GM10248 (cell line): Measurements from ENCODE around the gene LDLRAD4.

Source experiments
- CTCF ChIA-PET: fragments of 300-600 bp; sonication (Branson Sonifier 250); formaldehyde crosslinking; extraction: SDS; loops from one replicate; lab custom pipeline; 2021; ENCODE audit warnings: antibody characterized with exemption; lab: Yijun Ruan, JAX
- POLR2A ChIA-PET: fragments of 350-650 bp; sonication (Branson Sonifier 250); formaldehyde crosslinking; extraction: SDS; loops from one replicate; lab custom pipeline; 2020; ENCODE audit warnings: antibody characterized with exemption; lab: Yijun Ruan, JAX
- DNase-seq: peaks from one replicate; pipeline ENCODE4 v3.0.0; 2012; ENCODE audit errors: extremely low spot score
- TF ChIP-seq, protein P1 (sequence below): IDR thresholded peaks from 2 replicates; pipeline ENCODE4 v1.5.1; 2012; ENCODE audit warnings: mild to moderate bottlenecking, low read depth; ENCODE audit errors: extremely low read depth, missing control alignments, control extremely low read depth

The LDLRAD4 gene

DNA sequence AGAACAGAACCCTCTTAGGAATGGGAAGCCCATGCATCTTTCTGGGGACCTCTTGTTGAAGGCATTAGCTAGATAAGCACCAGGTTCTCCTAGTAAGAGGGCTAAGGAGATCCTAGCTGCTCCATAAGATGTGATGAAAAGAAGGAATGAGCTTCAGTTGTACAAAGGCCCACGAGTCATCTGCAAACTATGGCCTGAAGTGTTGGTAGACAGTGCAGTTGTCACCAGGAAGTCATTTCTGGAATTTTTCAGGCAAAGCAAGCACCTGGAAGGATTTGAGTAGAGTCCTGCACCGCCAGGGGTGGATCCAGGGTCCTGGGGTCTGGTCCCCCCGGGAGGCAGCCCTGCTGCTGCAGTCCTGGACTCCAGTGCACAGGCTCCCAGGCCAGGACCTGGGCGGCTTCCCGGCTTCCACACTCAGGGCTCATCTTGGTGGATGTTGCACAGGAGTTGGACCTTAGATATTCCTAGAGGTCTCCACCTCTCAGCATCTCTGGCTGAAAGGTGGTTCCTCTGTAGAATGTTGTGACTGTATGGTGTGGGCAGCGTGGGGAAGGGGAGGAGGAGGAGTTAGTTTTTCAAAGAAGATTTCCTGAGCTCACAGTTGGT is 85.3 kb downstream of the LDLRAD4 start:
- CTCF ChIA-PET = interaction anchor here (0.6 to 1.2 kb wide), 2 partner anchors 15 to 56 kb away, joined by 3 read pairs; no protein-coding TSS in a partner anchor
- POLR2A ChIA-PET = no interaction called here
- TF ChIP-seq, protein P1, sequence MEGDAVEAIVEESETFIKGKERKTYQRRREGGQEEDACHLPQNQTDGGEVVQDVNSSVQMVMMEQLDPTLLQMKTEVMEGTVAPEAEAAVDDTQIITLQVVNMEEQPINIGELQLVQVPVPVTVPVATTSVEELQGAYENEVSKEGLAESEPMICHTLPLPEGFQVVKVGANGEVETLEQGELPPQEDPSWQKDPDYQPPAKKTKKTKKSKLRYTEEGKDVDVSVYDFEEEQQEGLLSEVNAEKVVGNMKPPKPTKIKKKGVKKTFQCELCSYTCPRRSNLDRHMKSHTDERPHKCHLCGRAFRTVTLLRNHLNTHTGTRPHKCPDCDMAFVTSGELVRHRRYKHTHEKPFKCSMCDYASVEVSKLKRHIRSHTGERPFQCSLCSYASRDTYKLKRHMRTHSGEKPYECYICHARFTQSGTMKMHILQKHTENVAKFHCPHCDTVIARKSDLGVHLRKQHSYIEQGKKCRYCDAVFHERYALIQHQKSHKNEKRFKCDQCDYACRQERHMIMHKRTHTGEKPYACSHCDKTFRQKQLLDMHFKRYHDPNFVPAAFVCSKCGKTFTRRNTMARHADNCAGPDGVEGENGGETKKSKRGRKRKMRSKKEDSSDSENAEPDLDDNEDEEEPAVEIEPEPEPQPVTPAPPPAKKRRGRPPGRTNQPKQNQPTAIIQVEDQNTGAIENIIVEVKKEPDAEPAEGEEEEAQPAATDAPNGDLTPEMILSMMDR = no peak
- no peak for DNase-seq

DNA sequence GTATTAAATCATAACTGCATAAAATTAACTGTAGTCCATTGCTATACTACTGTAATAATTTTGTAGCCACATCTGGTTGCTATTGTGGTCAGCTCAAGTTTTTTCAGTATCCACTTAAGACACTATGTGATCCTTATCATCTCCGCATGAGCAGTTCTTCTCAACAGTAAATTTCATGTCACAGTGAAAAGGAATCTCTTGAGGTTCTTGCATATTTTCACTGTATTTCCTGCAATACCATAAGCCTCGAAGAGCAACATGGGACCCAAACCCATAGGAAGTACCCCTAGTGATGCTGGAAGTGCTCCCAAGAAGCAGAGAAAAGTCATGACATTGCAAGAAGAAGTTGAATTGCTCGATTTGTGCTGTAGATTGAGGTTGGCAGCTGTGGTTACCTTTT is 86.7 kb downstream of the LDLRAD4 start:
- no peak for DNase-seq
- CTCF ChIA-PET = no interaction called here
- POLR2A ChIA-PET = no interaction called here
- TF ChIP-seq, protein P1 = no peak

DNA sequence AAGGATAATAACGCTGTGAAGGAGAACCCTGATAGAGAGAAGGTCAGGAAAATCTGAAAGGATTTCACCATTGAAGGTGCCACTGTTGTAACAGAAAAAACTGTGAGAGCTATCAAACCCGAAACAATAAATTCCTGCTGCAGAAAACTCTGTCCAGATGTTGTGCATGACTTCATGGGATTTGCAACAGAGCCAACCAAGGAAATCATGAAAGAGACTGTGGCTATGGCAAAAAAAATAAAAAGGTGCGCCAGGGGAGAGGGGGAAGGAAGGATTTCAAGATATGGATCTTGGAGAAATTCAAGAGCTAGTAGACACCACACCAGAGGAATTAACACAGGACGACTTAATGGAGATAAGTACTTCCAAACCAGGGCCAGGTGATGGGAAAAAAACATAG is 88.0 kb downstream of the LDLRAD4 start:
- DNase-seq = no peak
- TF ChIP-seq, protein P1 = no peak
- POLR2A ChIA-PET = no interaction called here
- CTCF ChIA-PET = no interaction called here

DNA sequence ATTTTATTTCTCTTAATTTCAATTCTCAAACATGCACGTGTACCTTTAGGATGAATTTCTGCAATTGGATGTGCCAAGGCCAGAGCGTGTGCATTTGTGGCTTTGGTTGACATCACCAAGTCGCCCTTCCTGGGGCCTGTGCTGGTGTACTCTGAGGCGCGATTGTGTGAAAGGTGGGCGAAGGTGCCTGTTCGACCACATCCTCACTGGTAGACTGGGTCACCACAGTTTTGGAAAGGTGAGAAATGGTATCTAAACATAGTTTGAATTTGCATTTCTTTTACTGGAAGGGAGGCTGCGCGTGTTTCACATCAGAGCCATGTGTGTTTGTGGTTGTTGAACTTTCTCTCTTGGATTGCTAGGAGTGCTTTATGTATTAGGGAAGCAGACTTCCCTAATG is 89.8 kb downstream of the LDLRAD4 start:
- ChIA-PET CTCF (no interaction called here), POLR2A (no interaction called here)
- DNase-seq = no peak
- TF ChIP-seq, protein P1 = no peak

DNA sequence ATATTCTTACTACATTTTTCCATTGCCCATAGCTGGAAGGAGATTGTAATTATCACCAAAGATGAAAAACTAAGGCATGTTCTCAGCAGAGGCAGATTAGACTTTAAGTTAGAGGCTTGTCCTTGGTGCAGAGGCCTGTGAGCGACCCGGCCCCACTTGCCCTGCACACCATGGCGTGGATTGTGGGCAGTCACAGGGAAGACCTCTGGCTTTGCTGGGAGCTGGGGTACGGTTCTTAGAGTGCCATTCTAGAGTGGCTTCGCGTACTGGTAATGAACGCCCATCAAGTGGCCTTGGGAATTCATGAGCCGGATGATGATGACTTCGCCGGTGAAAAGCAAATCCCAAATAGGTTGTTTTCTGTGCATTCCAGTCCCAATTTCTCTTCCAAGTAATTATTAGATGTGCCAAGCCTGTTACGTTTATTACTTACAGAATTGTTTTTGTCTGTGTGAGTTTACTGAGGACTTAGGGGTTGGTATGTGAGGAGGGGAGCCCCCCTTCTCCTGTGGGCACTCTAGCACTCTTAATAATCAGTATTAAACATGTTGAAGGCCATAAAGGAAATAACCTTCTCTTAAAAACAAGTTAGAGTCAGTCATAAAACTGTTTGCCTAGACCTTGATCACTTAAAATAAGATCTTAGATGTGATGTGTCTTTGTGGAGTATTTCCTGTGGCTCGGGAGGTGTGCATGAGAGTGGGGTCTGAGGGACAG is 90.6 kb downstream of the LDLRAD4 start:
- CTCF ChIA-PET = no interaction called here
- DNase-seq = no peak

More for the DNA sequence above, 90.6 kb downstream of the LDLRAD4 start:
- POLR2A ChIA-PET = no interaction called here
- TF ChIP-seq, protein P1 = no peak
